ENCODE data around the gene PDLIM3. TPM values are rescaled to one million over a fixed set of nuclear protein-coding genes. Genes with fewer than 3 reads are reported as not detected.

PDLIM3 gene
- total RNA-seq, 1 donor from 2014 or later = 24.4 TPM

- no peaks in the 10 kb centered on the region for H3K27me3 ChIP-seq
- no peak for ATAC-seq
- no peaks in the 10 kb centered on the region for H3K36me3 ChIP-seq
- no peak for DNase-seq
- no peak overlapping the region for H3K27ac ChIP-seq
- TF ChIP-seq, protein P1, sequence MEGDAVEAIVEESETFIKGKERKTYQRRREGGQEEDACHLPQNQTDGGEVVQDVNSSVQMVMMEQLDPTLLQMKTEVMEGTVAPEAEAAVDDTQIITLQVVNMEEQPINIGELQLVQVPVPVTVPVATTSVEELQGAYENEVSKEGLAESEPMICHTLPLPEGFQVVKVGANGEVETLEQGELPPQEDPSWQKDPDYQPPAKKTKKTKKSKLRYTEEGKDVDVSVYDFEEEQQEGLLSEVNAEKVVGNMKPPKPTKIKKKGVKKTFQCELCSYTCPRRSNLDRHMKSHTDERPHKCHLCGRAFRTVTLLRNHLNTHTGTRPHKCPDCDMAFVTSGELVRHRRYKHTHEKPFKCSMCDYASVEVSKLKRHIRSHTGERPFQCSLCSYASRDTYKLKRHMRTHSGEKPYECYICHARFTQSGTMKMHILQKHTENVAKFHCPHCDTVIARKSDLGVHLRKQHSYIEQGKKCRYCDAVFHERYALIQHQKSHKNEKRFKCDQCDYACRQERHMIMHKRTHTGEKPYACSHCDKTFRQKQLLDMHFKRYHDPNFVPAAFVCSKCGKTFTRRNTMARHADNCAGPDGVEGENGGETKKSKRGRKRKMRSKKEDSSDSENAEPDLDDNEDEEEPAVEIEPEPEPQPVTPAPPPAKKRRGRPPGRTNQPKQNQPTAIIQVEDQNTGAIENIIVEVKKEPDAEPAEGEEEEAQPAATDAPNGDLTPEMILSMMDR (IDR thresholded peaks at IDR 0.05) = no peak
- H3K4me3 ChIP-seq = no peak overlapping the region
- H3K4me1 ChIP-seq = no peaks in the 10 kb centered on the region
- intact Hi-C loops (cut with DNase I) = no loop called here
- no peaks in the 10 kb centered on the region for H3K9me3 ChIP-seq
These were observed 12.9 kb downstream of the PDLIM3 start for GRCh38 chr4:185522451-185522850.

DNA sequence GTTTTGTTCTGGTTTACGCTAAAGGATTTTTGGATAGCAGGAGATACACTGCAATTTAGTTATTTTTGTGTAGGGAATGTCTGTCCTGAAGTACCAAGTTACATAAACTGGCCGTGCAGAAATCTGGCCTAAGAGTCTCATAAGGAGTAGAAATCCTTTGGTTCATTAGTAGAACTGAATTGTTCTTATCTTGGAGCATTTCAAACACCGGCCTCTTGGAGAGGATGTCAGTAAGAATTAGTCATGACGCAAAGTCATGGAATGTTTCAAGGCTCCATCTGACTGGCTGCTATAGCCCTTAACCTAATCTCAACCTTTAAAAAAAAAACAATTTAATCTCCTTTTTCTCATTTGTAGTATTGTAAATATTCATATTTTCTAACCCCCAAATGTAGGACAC is 15.2 kb downstream of the PDLIM3 start:
- ATAC-seq (peak; percentile 87), DNase-seq (no peak)
- H3K27me3 ChIP-seq = no peaks in the 10 kb centered on the region
- H3K36me3 ChIP-seq = no peaks in the 10 kb centered on the region
- intact Hi-C loops (cut with DNase I) = no loop called here
- no peaks in the 10 kb centered on the region for H3K9me3 ChIP-seq
- no peaks in the 10 kb centered on the region for H3K4me1 ChIP-seq
- H3K27ac ChIP-seq = no peak overlapping the region
- TF ChIP-seq, protein P1 (IDR thresholded peaks at IDR 0.05) = no peak
- no peak overlapping the region for H3K4me3 ChIP-seq

- no peaks in the 10 kb centered on the region for H3K9me3 ChIP-seq
- DNase-seq (no peak), ATAC-seq (no peak)
- H3K4me3 ChIP-seq = no peak overlapping the region
- H3K4me1 ChIP-seq = peaks cover 4% of the 10 kb centered on the region
- no peaks in the 10 kb centered on the region for H3K27me3 ChIP-seq
- no peak overlapping the region for H3K27ac ChIP-seq
- TF ChIP-seq, protein P1 (IDR thresholded peaks at IDR 0.05) = no peak
- no peaks in the 10 kb centered on the region for H3K36me3 ChIP-seq
- intact Hi-C loops (cut with DNase I) = no loop called here
These were observed 16.8 kb downstream of the PDLIM3 start for GRCh38 chr4:185518494-185518893.

DNA sequence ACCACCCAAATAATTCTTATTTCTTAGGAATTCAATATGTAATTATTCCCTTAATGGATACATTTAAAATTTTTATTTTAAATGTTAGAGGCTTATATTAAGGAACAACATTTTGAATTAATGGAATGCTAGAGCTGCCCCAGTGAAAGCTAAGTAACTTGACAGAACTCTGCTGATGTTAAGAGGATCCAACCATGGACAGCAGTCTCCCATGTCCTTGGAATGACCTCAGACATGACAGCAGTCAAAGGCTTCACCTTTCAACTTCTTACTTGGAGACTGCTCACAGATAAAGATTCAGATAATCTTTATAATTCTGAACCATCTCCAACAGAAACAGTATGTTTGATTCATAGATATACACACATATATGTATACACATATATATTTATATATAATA is 17.2 kb downstream of the PDLIM3 start:
- intact Hi-C loops (cut with DNase I) = no loop called here
- no peaks in the 10 kb centered on the region for H3K36me3 ChIP-seq
- TF ChIP-seq, protein P1 (IDR thresholded peaks at IDR 0.05) = no peak
- peaks cover 8% of the 10 kb centered on the region for H3K4me1 ChIP-seq
- H3K27ac ChIP-seq = no peak overlapping the region
- H3K27me3 ChIP-seq = no peaks in the 10 kb centered on the region
- ATAC-seq (no peak), DNase-seq (no peak)
- no peak overlapping the region for H3K4me3 ChIP-seq
- H3K9me3 ChIP-seq = no peaks in the 10 kb centered on the region

GRCh38 chr4:185515248-185515647 is 20.1 kb downstream of the PDLIM3 start:
- H3K36me3 ChIP-seq = no peaks in the 10 kb centered on the region
- no peak overlapping the region for H3K4me3 ChIP-seq
- no peak for ATAC-seq
- no peak for DNase-seq
- H3K9me3 ChIP-seq = no peaks in the 10 kb centered on the region
- TF ChIP-seq, protein P1 (IDR thresholded peaks at IDR 0.05) = no peak
- peaks cover 10% of the 10 kb centered on the region for H3K4me1 ChIP-seq
- intact Hi-C loops (cut with DNase I) = no loop called here
- no peak overlapping the region for H3K27ac ChIP-seq
- no peaks in the 10 kb centered on the region for H3K27me3 ChIP-seq

- H3K4me3 ChIP-seq = no peak overlapping the region
- H3K27ac ChIP-seq = peak overlapping the region; percentile 52
These were observed 21.1 kb downstream of the PDLIM3 start for GRCh38 chr4:185514182-185514697.

More at GRCh38 chr4:185514182-185514697, 21.1 kb downstream of the PDLIM3 start:
- Histone ChIP-seq H3K4me1 (peaks cover 10% of the 10 kb centered on the region), H3K9me3 (no peaks in the 10 kb centered on the region), H3K27me3 (no peaks in the 10 kb centered on the region), H3K36me3 (no peaks in the 10 kb centered on the region)
- DNase-seq (no peak), ATAC-seq (no peak)
- TF ChIP-seq, protein P1 (IDR thresholded peaks at IDR 0.05) = no peak
- intact Hi-C loops (cut with DNase I) = no loop called here
